Measurements from ENCODE around the gene ARHGAP10. TPM values are rescaled to one million over a fixed set of nuclear protein-coding genes. Genes with fewer than 3 reads are reported as not detected.
A peak's percentile ranks its signal among the peaks of the same experiment; 100 is the strongest.

ARHGAP10 gene
- total and polyA plus RNA-seq, 10 of the 15 experiments (the other 5 are each of a cell fraction or from before 2014, with no cell fraction given): 1.3 to 25.8 (median 17.2) TPM

DNA sequence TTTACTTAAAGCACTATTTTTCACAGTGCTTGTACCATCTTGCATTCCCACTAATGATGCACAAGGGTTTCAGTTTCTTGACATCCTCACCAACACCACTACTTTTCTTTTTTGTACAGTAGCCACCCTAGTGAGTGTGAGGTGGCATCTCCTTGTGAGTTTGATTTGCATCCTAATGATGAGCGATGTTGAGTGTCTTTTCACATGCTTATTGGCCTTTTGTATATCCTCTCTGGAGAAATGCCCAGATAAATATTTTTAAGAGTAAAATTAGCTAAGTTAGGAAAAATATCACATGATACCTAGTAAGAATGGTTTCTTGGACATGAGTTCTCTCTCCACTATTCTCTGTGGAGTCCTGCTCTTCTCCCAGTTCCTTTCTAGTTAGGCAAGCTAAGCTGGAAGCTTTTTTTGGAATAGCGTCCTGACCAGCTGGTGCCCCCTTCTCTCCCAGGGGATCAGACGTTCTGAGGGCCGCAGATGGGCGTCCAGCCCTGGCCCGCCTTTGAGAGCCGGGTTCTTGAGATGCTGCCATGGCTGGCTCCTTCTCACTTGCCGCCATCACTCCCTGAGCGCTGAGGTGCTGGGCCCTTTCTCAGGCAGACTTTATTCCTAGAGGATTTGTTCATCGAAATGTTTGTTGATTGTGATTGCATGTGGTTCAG lies 132.1 kb downstream of the ARHGAP10 start:
- Histone ChIP-seq H4K20me1 (ENCODE audit: control insufficient read depth, insufficient read depth) (no peaks in the 10 kb centered on the region), H2AFZ (ENCODE audit: control insufficient read depth, low read depth, low read length) (no peak overlapping the region), H3K27me3 (replicated peaks in 1 of 2; ENCODE audit: control insufficient read depth in 2 of 2, insufficient read depth in 2 of 2, low read length in 1 of 2) (no peaks in the 10 kb centered on the region), H3K27ac (ENCODE audit: control insufficient read depth, insufficient read depth) (no peak overlapping the region), H3K79me2 (ENCODE audit: control insufficient read depth, insufficient read depth, low read length) (no peaks in the 10 kb centered on the region), H3K4me2 (ENCODE audit: control insufficient read depth, insufficient read depth) (no peak overlapping the region), H3K9ac (ENCODE audit: control insufficient read depth, insufficient read depth, low read length) (no peak overlapping the region), H3K4me3 (no peak overlapping the region), H3K36me3 (ENCODE audit: control insufficient read depth in 2 of 2, insufficient read depth in 2 of 2, low read length in 1 of 2) (peaks cover 2 to 4% of the 10 kb centered on the region in 2 experiments; a peak in 3 of 4 replicates), H3K9me3 (replicated peaks; ENCODE audit: control insufficient read depth, insufficient read depth, low read length) (no peaks in the 10 kb centered on the region), H3K4me1 (ENCODE audit: control insufficient read depth, insufficient read depth, low read length) (0 out of 2 replicates have a peak, but pooled peaks cover 2% of the 10 kb centered on the region)
- ChIA-PET POLR2A (interaction anchor here (0.6 to 1.3 kb wide), 2 partner anchors 21 to 154 kb away, joined by 3 to 5 read pairs; no protein-coding TSS in a partner anchor), SMC1A (ENCODE audit: uncharacterized antibody, unreplicated experiment) (interaction anchor here (0.8 to 8.4 kb wide), 30 partner anchors 13 to 345 kb away, joined by 3 to 251 read pairs (median 5); partner anchors contain the start of genes ARHGAP10, PRMT9 and TMEM184C), CTCF (interaction anchor here (0.7 to 7.2 kb wide), 19 partner anchors 8 to 346 kb away, joined by 3 to 343 read pairs (median 48); partner anchors contain the start of genes ARHGAP10 and TMEM184C), RAD21 (ENCODE audit: unreplicated experiment) (interaction anchor here (1.0 to 6.3 kb wide), 19 partner anchors 14 to 275 kb away, joined by 3 to 129 read pairs (median 6); partner anchors contain the start of genes ARHGAP10, PRMT9 and TMEM184C)
- no peak for TF ChIP-seq CREB1 (IDR thresholded peaks at IDR 0.05; ENCODE audit: low read depth)
- intact Hi-C loops (cut with micrococcal nuclease; ENCODE audit: unreplicated experiment) (no loop called here), in situ Hi-C loops (cut with MboI) (loop anchor here (10.0 kb wide), 1 partner anchor 699 kb away; no protein-coding TSS in a partner anchor)
- 98% methylated on average over 10 of the region's 10 CpGs for WGBS (ENCODE audit: insufficient coverage, insufficient replicate concordance, low lambda C conversion rate, missing lambda C conversion rate)
- ATAC-seq (no peak), DNase-seq (ENCODE audit: low read depth, low spot score) (no peak), FAIRE-seq (peak; percentile 68)
- BruUV-seq (replicated peaks): no TSS peak

DNA sequence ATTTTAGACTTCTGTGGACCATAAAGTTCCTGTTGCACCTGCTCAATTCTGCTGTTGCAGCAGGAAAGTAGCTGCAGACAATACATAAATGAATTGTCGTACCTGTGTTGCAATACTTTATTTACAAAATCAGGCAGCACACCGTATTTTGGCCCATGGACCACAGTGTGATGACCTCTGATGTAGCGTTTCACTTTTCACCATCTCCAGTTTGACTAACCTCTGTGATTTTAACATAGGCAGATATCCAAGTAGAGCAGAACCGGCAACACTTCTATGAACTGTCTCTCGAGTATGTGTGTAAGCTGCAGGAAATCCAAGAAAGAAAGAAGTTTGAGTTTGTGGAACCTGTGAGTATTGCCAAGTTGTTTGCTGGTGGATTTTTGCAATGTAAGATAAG lies 132.7 kb downstream of the ARHGAP10 start:
- ATAC-seq (no peak), DNase-seq (ENCODE audit: low read depth, low spot score) (no peak), FAIRE-seq (no peak)
- Histone ChIP-seq H3K4me2 (ENCODE audit: control insufficient read depth, insufficient read depth) (no peak overlapping the region), H3K4me3 (no peak overlapping the region), H3K4me1 (ENCODE audit: control insufficient read depth, insufficient read depth, low read length) (0 out of 2 replicates have a peak, but pooled peaks cover 2% of the 10 kb centered on the region), H3K9me3 (replicated peaks; ENCODE audit: control insufficient read depth, insufficient read depth, low read length) (no peaks in the 10 kb centered on the region), H3K9ac (ENCODE audit: control insufficient read depth, insufficient read depth, low read length) (no peak overlapping the region), H4K20me1 (ENCODE audit: control insufficient read depth, insufficient read depth) (no peaks in the 10 kb centered on the region), H3K36me3 (ENCODE audit: control insufficient read depth in 2 of 2, insufficient read depth in 2 of 2, low read length in 1 of 2) (peaks cover 2 to 4% of the 10 kb centered on the region in 2 experiments; a peak in 3 of 4 replicates), H3K27ac (ENCODE audit: control insufficient read depth, insufficient read depth) (no peak overlapping the region), H3K27me3 (replicated peaks in 1 of 2; ENCODE audit: control insufficient read depth in 2 of 2, insufficient read depth in 2 of 2, low read length in 1 of 2) (no peaks in the 10 kb centered on the region), H2AFZ (ENCODE audit: control insufficient read depth, low read depth, low read length) (no peak overlapping the region), H3K79me2 (ENCODE audit: control insufficient read depth, insufficient read depth, low read length) (no peaks in the 10 kb centered on the region)
- ChIA-PET POLR2A (interaction anchor here (0.6 kb wide), 2 partner anchors 9 to 143 kb away, joined by 3 to 6 read pairs; no protein-coding TSS in a partner anchor), SMC1A (ENCODE audit: uncharacterized antibody, unreplicated experiment) (interaction anchor here (0.8 to 8.4 kb wide), 36 partner anchors 8 to 345 kb away, joined by 3 to 251 read pairs (median 7); partner anchors contain the start of genes ARHGAP10, PRMT9 and TMEM184C), RAD21 (ENCODE audit: unreplicated experiment) (interaction anchor here (1.0 to 6.3 kb wide), 13 partner anchors 22 to 345 kb away, joined by 4 to 129 read pairs (median 26); partner anchors contain the start of genes ARHGAP10 and PRMT9), CTCF (interaction anchor here (0.6 to 7.2 kb wide), 24 partner anchors 8 to 347 kb away, joined by 3 to 343 read pairs (median 29); partner anchors contain the start of genes ARHGAP10, PRMT9 and TMEM184C)
- in situ Hi-C loops (cut with MboI): loop anchor here (5.0 to 10.0 kb wide), 3 partner anchors 157 to 700 kb away; no protein-coding TSS in a partner anchor
- intact Hi-C loops (cut with micrococcal nuclease; ENCODE audit: unreplicated experiment): loop anchor here (5.0 kb wide), 1 partner anchor 702 kb away; no protein-coding TSS in a partner anchor
- WGBS (ENCODE audit: insufficient coverage, insufficient replicate concordance, low lambda C conversion rate, missing lambda C conversion rate): 69% methylated on average over 5 of the region's 5 CpGs
- no TSS peak for BruUV-seq (replicated peaks)
- no peak for TF ChIP-seq ZNF24 (IDR thresholded peaks at IDR 0.05)
- TF ChIP-seq, protein P1, sequence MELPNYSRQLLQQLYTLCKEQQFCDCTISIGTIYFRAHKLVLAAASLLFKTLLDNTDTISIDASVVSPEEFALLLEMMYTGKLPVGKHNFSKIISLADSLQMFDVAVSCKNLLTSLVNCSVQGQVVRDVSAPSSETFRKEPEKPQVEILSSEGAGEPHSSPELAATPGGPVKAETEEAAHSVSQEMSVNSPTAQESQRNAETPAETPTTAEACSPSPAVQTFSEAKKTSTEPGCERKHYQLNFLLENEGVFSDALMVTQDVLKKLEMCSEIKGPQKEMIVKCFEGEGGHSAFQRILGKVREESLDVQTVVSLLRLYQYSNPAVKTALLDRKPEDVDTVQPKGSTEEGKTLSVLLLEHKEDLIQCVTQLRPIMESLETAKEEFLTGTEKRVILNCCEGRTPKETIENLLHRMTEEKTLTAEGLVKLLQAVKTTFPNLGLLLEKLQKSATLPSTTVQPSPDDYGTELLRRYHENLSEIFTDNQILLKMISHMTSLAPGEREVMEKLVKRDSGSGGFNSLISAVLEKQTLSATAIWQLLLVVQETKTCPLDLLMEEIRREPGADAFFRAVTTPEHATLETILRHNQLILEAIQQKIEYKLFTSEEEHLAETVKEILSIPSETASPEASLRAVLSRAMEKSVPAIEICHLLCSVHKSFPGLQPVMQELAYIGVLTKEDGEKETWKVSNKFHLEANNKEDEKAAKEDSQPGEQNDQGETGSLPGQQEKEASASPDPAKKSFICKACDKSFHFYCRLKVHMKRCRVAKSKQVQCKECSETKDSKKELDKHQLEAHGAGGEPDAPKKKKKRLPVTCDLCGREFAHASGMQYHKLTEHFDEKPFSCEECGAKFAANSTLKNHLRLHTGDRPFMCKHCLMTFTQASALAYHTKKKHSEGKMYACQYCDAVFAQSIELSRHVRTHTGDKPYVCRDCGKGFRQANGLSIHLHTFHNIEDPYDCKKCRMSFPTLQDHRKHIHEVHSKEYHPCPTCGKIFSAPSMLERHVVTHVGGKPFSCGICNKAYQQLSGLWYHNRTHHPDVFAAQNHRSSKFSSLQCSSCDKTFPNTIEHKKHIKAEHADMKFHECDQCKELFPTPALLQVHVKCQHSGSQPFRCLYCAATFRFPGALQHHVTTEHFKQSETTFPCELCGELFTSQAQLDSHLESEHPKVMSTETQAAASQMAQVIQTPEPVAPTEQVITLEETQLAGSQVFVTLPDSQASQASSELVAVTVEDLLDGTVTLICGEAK (IDR thresholded peaks at IDR 0.05; ENCODE audit: borderline replicate concordance): no peak
- no peak for TF ChIP-seq ETV6 (conservative IDR thresholded peaks at IDR 0.05 in 1 of 2, IDR thresholded peaks at IDR 0.05 in 1 of 2; ENCODE audit: borderline replicate concordance in 1 of 2, low read depth in 1 of 2)
- no peak for TF ChIP-seq SIN3A (IDR thresholded peaks at IDR 0.05; ENCODE audit: low read depth, low read length)
- TF ChIP-seq, protein P2, sequence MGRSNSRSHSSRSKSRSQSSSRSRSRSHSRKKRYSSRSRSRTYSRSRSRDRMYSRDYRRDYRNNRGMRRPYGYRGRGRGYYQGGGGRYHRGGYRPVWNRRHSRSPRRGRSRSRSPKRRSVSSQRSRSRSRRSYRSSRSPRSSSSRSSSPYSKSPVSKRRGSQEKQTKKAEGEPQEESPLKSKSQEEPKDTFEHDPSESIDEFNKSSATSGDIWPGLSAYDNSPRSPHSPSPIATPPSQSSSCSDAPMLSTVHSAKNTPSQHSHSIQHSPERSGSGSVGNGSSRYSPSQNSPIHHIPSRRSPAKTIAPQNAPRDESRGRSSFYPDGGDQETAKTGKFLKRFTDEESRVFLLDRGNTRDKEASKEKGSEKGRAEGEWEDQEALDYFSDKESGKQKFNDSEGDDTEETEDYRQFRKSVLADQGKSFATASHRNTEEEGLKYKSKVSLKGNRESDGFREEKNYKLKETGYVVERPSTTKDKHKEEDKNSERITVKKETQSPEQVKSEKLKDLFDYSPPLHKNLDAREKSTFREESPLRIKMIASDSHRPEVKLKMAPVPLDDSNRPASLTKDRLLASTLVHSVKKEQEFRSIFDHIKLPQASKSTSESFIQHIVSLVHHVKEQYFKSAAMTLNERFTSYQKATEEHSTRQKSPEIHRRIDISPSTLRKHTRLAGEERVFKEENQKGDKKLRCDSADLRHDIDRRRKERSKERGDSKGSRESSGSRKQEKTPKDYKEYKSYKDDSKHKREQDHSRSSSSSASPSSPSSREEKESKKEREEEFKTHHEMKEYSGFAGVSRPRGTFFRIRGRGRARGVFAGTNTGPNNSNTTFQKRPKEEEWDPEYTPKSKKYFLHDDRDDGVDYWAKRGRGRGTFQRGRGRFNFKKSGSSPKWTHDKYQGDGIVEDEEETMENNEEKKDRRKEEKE (IDR thresholded peaks at IDR 0.05): no peak

All from GM12878 (cell line).